HCT116 (cell line): Measurements from ENCODE around the gene NAA50. TPM values are rescaled to one million over a fixed set of nuclear protein-coding genes. Genes with fewer than 3 reads are reported as not detected.
A peak's percentile ranks its signal among the peaks of the same experiment; 100 is the strongest.

Source experiments
- ATAC-seq: fragments of 200-7000 bp; cut with Tn5 transposase; 2 replicates; pipeline ENCODE4 v1.9.1; 2020; ENCODE audit warnings: mild to moderate bottlenecking, moderate library complexity
- Bru-seq: library from RNA; stranded (reverse); fragments of 400-500 nt; gene quantifications from one replicate; lab custom pipeline; 2021; lab: Mats Ljungman, UMichigan
- BruChase-seq, 2 experiments: library from RNA; stranded (reverse); fragments of 400-500 nt; gene quantifications; one replicate each; lab custom pipeline; 2021; lab: Mats Ljungman, UMichigan
- BruUV-seq: library from RNA; stranded (reverse); fragments of 400-500 nt; replicated peaks from 2 replicates; lab custom pipeline; 2021; lab: Mats Ljungman, UMichigan
- CTCF ChIA-PET: fragments of 300-600 bp; sonication (Branson Sonifier 250); formaldehyde crosslinking; loops from one replicate; lab custom pipeline; 2021; ENCODE audit warnings: antibody characterized with exemption; lab: Charles Lee
- POLR2A ChIA-PET: fragments of 300-600, 350-600 bp; sonication (Branson Sonifier 250); formaldehyde crosslinking; loops from one replicate; lab custom pipeline; 2021; ENCODE audit warnings: antibody characterized with exemption; lab: Charles Lee
- RAD21 ChIA-PET, 2 experiments: fragments of 300-600 bp; sonication (Branson Sonifier 250); formaldehyde crosslinking; loops; one replicate each; lab custom pipeline; 2023; ENCODE audit warnings: low total read pairs in 2 of 2; ENCODE audit not compliant: uncharacterized antibody in 2 of 2, unreplicated experiment in 2 of 2, low non-redundant PET in 1 of 2; lab: Charles Lee
- DNase-seq: peaks from one replicate; pipeline ENCODE4 v3.0.0-alpha.2; 2010; ENCODE audit warnings: low read depth, low spot score
- H2AFZ ChIP-seq: fragments of 200-600 bp; shearing (Covaris generic), sonication (generic); 2 replicates; pipeline ENCODE4 v1.6.1; 2017; ENCODE audit warnings: low read depth, mixed run types, mixed read lengths, antibody characterized with exemption, low read length; ENCODE audit not compliant: poor library complexity, severe bottlenecking
- H3K27ac ChIP-seq: 2 replicates; pipeline ENCODE4 v1.5.1; 2012; ENCODE audit warnings: low read depth, low read length
- H3K27me3 ChIP-seq: fragments of 200-600 bp; sonication (generic); 2 replicates; pipeline ENCODE4 v1.6.1; 2016; ENCODE audit warnings: mixed run types, low read length, mixed read lengths; ENCODE audit not compliant: insufficient read depth
- H3K36me3 ChIP-seq, 2 experiments: fragments of 200-500 bp in 1 of 2; fragments of 200-600 bp in 1 of 2; sonication (Bioruptor generic) in 1 of 2; sonication (generic) in 1 of 2; 2 replicates each; pipeline versions ENCODE4 v1.5.1 to v1.6.1; 2014 to 2016; ENCODE audit warnings: low read length in 2 of 2, inconsistent platforms in 1 of 2, mixed read lengths in 1 of 2, mixed run types in 1 of 2; ENCODE audit not compliant: insufficient read depth in 2 of 2, control insufficient read depth in 1 of 2
- H3K4me1 ChIP-seq, 2 experiments: fragments of 200-600 bp in 1 of 2; sonication (generic) in 1 of 2; 2 replicates each; pipeline versions ENCODE4 v1.5.1 to v1.6.1; 2012 to 2017; ENCODE audit warnings: low read length in 2 of 2, inconsistent platforms in 1 of 2, mild to moderate bottlenecking in 1 of 2, mixed read lengths in 1 of 2, mixed run types in 1 of 2, moderate library complexity in 1 of 2; ENCODE audit not compliant: insufficient read depth in 2 of 2, control insufficient read depth in 1 of 2
- H3K4me2 ChIP-seq: fragments of 200-600 bp; sonication (generic); 2 replicates; pipeline ENCODE4 v1.6.1; 2017; ENCODE audit warnings: mixed run types, low read length, mixed read lengths
- H3K4me3 ChIP-seq, 2 experiments: fragments of 200-600 bp in 1 of 2; sonication (generic) in 1 of 2; replicated peaks in 1 of 2; 2 replicates each; pipeline ENCODE4 v1.5.1; 2011 to 2016; ENCODE audit warnings: low read length in 2 of 2, control low read depth in 1 of 2, low read depth in 1 of 2, mild to moderate bottlenecking in 1 of 2, mixed read lengths in 1 of 2, mixed run types in 1 of 2
- H3K79me2 ChIP-seq: fragments of 200-600 bp; sonication (generic); 2 replicates; pipeline ENCODE4 v1.6.1; 2017; ENCODE audit warnings: mild to moderate bottlenecking, mixed run types, low read length, moderate library complexity, mixed read lengths; ENCODE audit not compliant: insufficient read depth
- H3K9ac ChIP-seq: fragments of 200-600 bp; sonication (generic); 2 replicates; pipeline ENCODE4 v1.6.1; 2016; ENCODE audit warnings: low read length, mixed read lengths
- H3K9me2 ChIP-seq: fragments of 200-600 bp; sonication (generic), shearing (Covaris generic); 2 replicates; pipeline ENCODE4 v1.6.1; 2017; ENCODE audit warnings: mixed run types, mild to moderate bottlenecking, moderate library complexity; ENCODE audit not compliant: insufficient read depth
- H3K9me3 ChIP-seq, 2 experiments: fragments of 200-500 bp in 1 of 2; fragments of 200-600 bp in 1 of 2; sonication (Bioruptor generic) in 1 of 2; sonication (generic) in 1 of 2; 2 replicates each; pipeline ENCODE4 v1.6.1; 2014 to 2017; ENCODE audit warnings: low read length in 2 of 2, mixed read lengths in 2 of 2, inconsistent platforms in 1 of 2, low read depth in 1 of 2, mild to moderate bottlenecking in 1 of 2, mixed run types in 1 of 2, moderate library complexity in 1 of 2; ENCODE audit not compliant: control insufficient read depth in 1 of 2, insufficient read depth in 1 of 2
- H4K20me1 ChIP-seq: fragments of 200-600 bp; sonication (generic), shearing (Covaris generic); 2 replicates; pipeline ENCODE4 v1.6.1; 2017; ENCODE audit warnings: mixed run types, mild to moderate bottlenecking, moderate library complexity; ENCODE audit not compliant: insufficient read depth
- CBX3 ChIP-seq: IDR thresholded peaks from 2 replicates; pipeline ENCODE4 v1.6.1; 2012; ENCODE audit warnings: low read depth
- CEBPB ChIP-seq: IDR thresholded peaks from 2 replicates; pipeline ENCODE4 v1.6.1; 2012; ENCODE audit warnings: low read depth
- CTCF ChIP-seq, 3 experiments: fragments of 200-600 bp in 1 of 3; sonication (generic) in 1 of 3; IDR thresholded peaks in 2 of 3; conservative IDR thresholded peaks in 1 of 3; 2 replicates each; pipeline ENCODE4 v1.5.1; 2012 to 2017; ENCODE audit warnings: low read depth in 2 of 3, low read length in 2 of 3, antibody characterized with exemption in 1 of 3, borderline replicate concordance in 1 of 3, control low read depth in 1 of 3, mild to moderate bottlenecking in 1 of 3, mixed read lengths in 1 of 3, mixed run types in 1 of 3, moderate library complexity in 1 of 3; ENCODE audit not compliant: insufficient read depth in 1 of 3
- EGR1 ChIP-seq: IDR thresholded peaks from 2 replicates; pipeline ENCODE4 v1.6.1; 2012; ENCODE audit warnings: low read depth
- ELF1 ChIP-seq: IDR thresholded peaks from 2 replicates; pipeline ENCODE4 v1.6.1; 2012; ENCODE audit warnings: low read depth, borderline replicate concordance
- EZH2 ChIP-seq: fragments of 200-600 bp; sonication (generic); IDR thresholded peaks from 2 replicates; pipeline ENCODE4 v1.6.1; 2017; ENCODE audit warnings: antibody characterized with exemption, mixed run types
- EZH2phosphoT487 ChIP-seq: fragments of 200-600 bp; IDR thresholded peaks from 2 replicates; pipeline ENCODE4 v1.6.1; 2018; ENCODE audit warnings: antibody characterized with exemption, borderline replicate concordance
- FOSL1 ChIP-seq: IDR thresholded peaks from 2 replicates; pipeline ENCODE4 v1.6.1; 2012; ENCODE audit warnings: low read depth
- JUND ChIP-seq: IDR thresholded peaks from 2 replicates; pipeline ENCODE4 v1.6.1; 2012
- POLR2AphosphoS5 ChIP-seq: IDR thresholded peaks from 2 replicates; pipeline ENCODE4 v1.6.1; 2011; ENCODE audit warnings: mild to moderate bottlenecking, low read depth, low read length, moderate library complexity
- TCF7L2 ChIP-seq: IDR thresholded peaks from 2 replicates; pipeline ENCODE4 v1.7.0; 2011; ENCODE audit warnings: borderline replicate concordance, inconsistent platforms; ENCODE audit not compliant: insufficient read depth, insufficient read length; ENCODE audit errors: extremely low read depth
- YY1 ChIP-seq: IDR thresholded peaks from 2 replicates; pipeline ENCODE4 v1.6.1; 2011; ENCODE audit warnings: low read length, low read depth, moderate library complexity, mild to moderate bottlenecking; ENCODE audit not compliant: insufficient replicate concordance; ENCODE audit errors: extremely low read depth
- ZBTB33 ChIP-seq: IDR thresholded peaks from 2 replicates; pipeline ENCODE4 v1.6.1; 2011; ENCODE audit warnings: mild to moderate bottlenecking, low read length, moderate library complexity; ENCODE audit not compliant: insufficient replicate concordance; ENCODE audit errors: extremely low read depth
- ZFX ChIP-seq: fragments of 450-650 bp; IDR thresholded peaks from 2 replicates; pipeline ENCODE4 v1.6.1; 2017
- ZNF274 ChIP-seq: fragments of 200-500 bp; sonication (Bioruptor generic); IDR thresholded peaks from 2 replicates; pipeline ENCODE4 v1.6.1; 2014; ENCODE audit warnings: mild to moderate bottlenecking, low read depth, low read length, inconsistent platforms
- intact Hi-C: fragments of 100-400 bp; cut with micrococcal nuclease; formaldehyde crosslinking; loops from 2 replicates; pipeline ENCODE4 v1.10.0; 2022
- long read RNA-seq: library from polyadenylated mRNA; unstranded; transcript quantifications from one replicate; pipeline ENCODE4 v2.0.0, GENCODE V29; 2021; ENCODE audit not compliant: unreplicated experiment
- polyA plus RNA-seq: library from polyadenylated mRNA; unstranded; fragments of >200 nt; gene quantifications from 2 replicates; pipeline ENCODE4 v1.2.1, GENCODE V29; 2012; ENCODE audit warnings: missing spikeins
- total RNA-seq: library from RNA; stranded (reverse); gene quantifications from one replicate; pipeline ENCODE4 v1.2.1, GENCODE V29; 2021; ENCODE audit not compliant: unreplicated experiment
- TF ChIP-seq, protein P1 (sequence below): IDR thresholded peaks from 2 replicates; pipeline ENCODE4 v1.6.1; 2012

The NAA50 gene
- 233 TPM for total RNA-seq
- 101 and 105 TPM in 2 replicates for polyA plus RNA-seq
- Bru-seq, nascent RNA = percentile 97 among the genes with signal in this experiment
- percentile 99 among the genes with signal in this experiment for BruChase-seq, experiment 1, labeled RNA remaining after a 6-hour chase
- BruChase-seq, experiment 2, labeled RNA remaining after a 2-hour chase = percentile 98 among the genes with signal in this experiment
- long read RNA-seq, full-length matches to known transcripts = 385 of 422 reads
- long read RNA-seq, partial matches to known transcripts = 5 of 422 reads
- long read RNA-seq, other reads (novel, unspliced or antisense) = 32 of 422 reads

- peaks cover 2 to 18% of the 10 kb centered on the region in 2 experiments; a peak in 1 of 4 replicates for H3K36me3 ChIP-seq
- H3K9me3 ChIP-seq = no peaks in the 10 kb centered on the region
- no TSS peak for BruUV-seq
- peak within 1 kb of the TSS; percentile 93 for H3K4me3 ChIP-seq
- H3K27me3 ChIP-seq = no peaks in the 10 kb centered on the region
- ATAC-seq = peak; percentile 78
- H4K20me1 ChIP-seq = peaks cover 32% of the 10 kb centered on the region; the same call in 1 of the 2 replicates
- peak within 1 kb of the TSS; percentile 90 for H3K4me2 ChIP-seq
- peak within 1 kb of the TSS; percentile 98 for H2AFZ ChIP-seq
- no peak for TF ChIP-seq ELF1
- TF ChIP-seq EZH2phosphoT487 = no peak
- TF ChIP-seq, protein P1, sequence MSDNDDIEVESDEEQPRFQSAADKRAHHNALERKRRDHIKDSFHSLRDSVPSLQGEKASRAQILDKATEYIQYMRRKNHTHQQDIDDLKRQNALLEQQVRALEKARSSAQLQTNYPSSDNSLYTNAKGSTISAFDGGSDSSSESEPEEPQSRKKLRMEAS = peak; percentile 15; the same call in 1 of the 2 replicates
- TF ChIP-seq YY1 = peak; percentile 88
- no peak for TF ChIP-seq EGR1
- no peak for TF ChIP-seq FOSL1
- TF ChIP-seq CEBPB = no peak
- TF ChIP-seq TCF7L2 = peak; percentile 71
- TF ChIP-seq CTCF (IDR thresholded peaks at IDR 0.05 in 2 of 3, conservative IDR thresholded peaks at IDR 0.05 in 1 of 3; ENCODE audit: borderline replicate concordance in 1 of 3, insufficient read depth in 1 of 3, low read depth in 2 of 3, low read length in 2 of 3) = no peak
- no peak for TF ChIP-seq ZNF274
- peak; percentile 84 for TF ChIP-seq POLR2AphosphoS5
- TF ChIP-seq CBX3 = 0 out of 2 replicates have a peak, but pooled peaks have one; percentile 13
- TF ChIP-seq ZFX = peak; percentile 78
- no peak for TF ChIP-seq JUND
- no peak for TF ChIP-seq EZH2
- no peak for TF ChIP-seq ZBTB33
- H3K27ac ChIP-seq = peak within 1 kb of the TSS; percentile 95
- intact Hi-C loops = loop anchor here (2.0 kb wide), 1 partner anchor 251 kb away; no protein-coding TSS in a partner anchor
- peaks cover 6 to 23% of the 10 kb centered on the region in 2 experiments; a peak in 3 of 4 replicates for H3K4me1 ChIP-seq
- CTCF ChIA-PET = interaction anchor here (0.5 to 2.0 kb wide), 8 partner anchors 10 to 682 kb away, joined by 3 to 29 read pairs (median 3); no protein-coding TSS in a partner anchor
- POLR2A ChIA-PET = interaction anchor here (0.7 to 2.7 kb wide), 5 partner anchors 9 to 79 kb away, joined by 3 to 7 read pairs (median 3); no protein-coding TSS in a partner anchor
- peak; percentile 73 for DNase-seq
- no peaks in the 10 kb centered on the region for H3K9me2 ChIP-seq
- H3K79me2 ChIP-seq = peaks cover 81% of the 10 kb centered on the region
- RAD21 ChIA-PET = no interaction called here
- H3K9ac ChIP-seq = peak within 1 kb of the TSS; percentile 99
Measured at GRCh38 chr3:113745756-113746547, at the start of gene NAA50. Gene NAA50 (minus strand): TSS chr3:113746249. CDS start chr3:113745949, 300 bp downstream.
